HL-60/S4 treated with retinoic acid at 250 ng/mL for 4 days and 3 days (cell line): ENCODE measurements around the gene SLC2A2.

Experiments used
- in situ Hi-C: fragments of 300-500 bp; cut with MboI; formaldehyde crosslinking; loops from 2 replicates; pipeline ENCODE4 v1.7.0; 2022; ENCODE audit warnings: low sequenced_read_pairs

SLC2A2 gene

DNA sequence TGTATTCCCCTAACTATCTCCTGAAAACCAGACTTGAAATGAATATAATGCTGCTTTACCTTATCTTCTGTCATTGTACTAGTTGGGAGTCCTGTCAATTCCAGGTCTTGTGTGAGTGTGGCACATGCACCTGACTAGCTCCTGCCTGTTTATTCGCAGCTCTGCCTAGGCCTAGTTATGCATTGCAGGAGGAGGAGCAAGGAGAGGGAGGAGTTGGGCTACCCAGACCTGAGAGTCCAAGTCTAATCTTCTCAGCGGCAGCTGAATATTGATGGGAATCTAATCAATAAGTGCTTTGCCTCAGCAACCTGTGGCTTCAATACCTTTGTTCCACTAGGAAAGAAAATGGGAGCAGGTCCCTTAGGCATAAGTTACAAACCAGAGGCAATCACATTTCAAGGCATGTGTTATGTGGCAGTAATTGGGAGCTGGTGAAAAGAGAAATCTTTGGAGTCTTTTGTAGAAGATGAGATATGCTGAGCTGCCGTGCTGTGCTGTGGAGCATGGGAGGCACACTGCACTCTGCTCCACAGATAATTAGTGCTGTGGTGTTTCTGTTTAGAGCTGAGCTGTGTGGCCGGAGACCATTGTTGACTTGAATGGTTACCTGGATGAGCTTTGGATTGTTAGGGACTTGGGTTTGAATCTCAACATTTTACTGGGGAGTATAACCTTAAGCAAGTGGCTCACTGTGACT, at the start of gene SLC2A2:
SLC2A2 (minus strand) TSS at position 124 of the 697 bp plus-strand sequence; CDS start at position 74, 50 bp downstream.
- in situ Hi-C loops: no loop called here

DNA sequence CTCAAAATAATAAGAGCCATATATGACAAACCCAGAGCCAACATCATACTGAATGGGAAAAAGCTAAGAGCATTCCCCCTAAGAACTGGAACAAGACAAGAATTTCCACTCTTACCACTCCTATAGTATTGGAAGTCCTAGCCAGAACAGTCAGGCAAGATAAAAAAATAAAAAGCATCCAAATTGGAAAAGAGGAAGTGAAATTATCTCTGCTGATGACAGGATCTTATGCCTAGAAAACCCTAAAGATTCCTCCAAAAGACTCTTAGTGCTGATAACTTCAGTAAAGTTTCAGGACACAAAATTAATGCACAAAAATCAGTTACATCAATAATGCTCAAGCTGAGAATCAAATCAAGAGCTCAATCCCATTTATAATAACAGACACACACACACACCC, 45.9 kb upstream of the SLC2A2 start:
- in situ Hi-C loops: no loop called here

DNA sequence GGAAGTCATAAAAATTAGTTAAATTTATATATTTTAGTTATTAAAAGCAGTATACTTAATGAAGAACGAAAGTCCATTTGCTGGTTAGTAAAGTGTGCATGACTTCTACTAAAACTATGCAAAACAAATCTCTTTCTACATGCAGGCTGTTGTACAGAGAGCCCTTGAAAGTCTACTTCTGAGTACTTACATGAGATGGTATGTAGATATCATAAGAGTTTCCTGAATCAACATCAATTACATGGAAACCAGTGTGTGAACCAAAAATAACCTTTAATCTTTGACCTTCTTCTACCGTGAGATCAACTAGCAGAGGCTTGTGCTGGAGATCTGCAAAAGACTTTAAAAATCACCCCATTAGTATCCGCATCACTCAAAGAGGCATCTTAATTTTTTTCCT, 42.1 kb upstream of the SLC2A2 start:
- in situ Hi-C loops: no loop called here

DNA sequence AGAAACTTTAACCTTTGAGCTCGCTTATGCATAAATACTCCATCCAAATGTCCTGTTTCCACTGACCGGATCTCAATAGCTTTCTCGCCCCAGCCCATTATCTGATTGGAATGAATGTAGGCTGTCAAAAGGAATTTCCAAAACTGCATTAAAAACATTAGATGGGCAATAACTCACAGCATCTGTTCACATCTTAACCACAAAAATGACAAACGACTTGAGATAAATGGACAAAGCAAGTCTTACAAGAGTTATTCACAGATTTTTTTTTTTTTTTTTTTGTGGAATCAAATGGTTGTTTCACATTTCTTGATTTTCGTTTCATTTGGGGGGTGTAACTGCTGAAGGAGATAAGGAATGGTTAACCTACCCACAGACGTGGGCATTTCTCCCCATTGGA, 39.7 kb upstream of the SLC2A2 start:
- in situ Hi-C loops: no loop called here

DNA sequence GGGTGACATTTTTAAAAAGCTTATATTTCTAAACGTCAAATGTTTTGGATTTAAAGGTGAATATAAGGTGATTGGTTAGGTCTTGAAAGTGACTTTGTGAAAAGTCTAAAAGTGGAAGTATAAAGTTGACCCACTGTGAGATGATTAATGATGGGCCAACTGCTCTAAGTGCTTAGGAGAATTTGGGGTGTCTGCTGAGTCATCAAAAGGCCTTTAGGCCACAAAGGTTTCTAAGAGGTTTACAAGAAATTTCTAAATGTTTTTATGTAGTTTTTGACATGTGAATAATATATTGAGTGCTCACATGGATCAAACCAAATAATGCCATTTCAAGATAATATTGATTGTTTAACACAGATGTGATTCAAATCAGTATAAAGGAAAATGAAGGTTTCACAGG, 39.2 kb upstream of the SLC2A2 start:
- in situ Hi-C loops: no loop called here

DNA sequence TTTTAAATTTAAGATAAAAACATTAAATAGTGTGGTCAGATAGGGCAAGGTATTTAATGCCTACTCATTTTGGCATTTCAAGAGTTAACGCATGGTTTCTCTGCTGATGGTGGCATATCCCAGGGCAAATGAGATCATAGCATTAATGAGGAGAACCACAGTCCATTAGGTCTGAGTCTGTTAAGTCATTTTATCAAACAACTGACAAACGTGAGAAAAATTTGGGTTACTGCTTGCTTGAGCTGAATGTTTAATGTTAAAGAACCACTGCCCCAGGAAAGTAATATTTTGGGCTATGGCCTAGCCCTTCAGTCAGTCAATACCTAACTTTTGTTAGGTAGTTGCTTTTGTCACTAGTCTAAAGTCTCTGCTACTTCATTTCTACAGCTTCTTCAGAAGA, 37.9 kb upstream of the SLC2A2 start:
- in situ Hi-C loops: no loop called here

DNA sequence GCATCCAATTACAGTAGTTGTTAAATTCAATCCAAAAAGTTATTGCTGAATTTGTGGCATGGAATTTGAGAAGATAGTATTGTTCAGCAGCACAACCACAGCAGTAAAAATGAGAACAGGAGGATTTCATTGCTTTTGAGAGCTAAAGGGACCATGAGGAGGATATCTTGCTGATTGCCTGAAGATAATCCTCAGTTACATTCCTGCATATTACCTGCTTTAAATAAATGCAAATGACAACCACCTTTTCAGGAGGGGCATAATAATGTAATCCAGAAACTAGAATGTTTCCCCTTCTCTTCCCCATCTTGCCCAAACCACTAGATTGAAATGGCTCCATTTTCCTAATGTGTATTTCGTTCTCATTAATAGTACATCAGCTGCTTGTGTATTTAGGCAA, 35.2 kb upstream of the SLC2A2 start:
- in situ Hi-C loops: no loop called here

DNA sequence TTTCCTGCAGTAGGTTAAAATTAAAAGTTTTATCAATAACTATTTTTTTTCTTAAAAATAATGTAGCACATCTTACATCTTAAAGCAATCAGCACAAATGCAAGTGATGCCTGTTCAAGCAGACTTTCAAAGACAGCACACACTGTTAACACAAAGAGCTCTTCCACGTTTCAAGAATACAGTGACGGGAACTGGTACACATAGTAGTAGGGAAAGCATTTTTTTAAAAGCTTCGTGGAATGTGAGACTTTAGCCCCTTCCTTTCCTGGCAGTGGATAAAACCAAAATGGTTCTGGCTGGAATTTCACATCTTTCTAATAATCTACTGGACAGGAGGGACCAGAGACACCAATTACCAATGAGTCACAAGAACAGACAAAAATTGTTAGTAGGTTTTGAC, 33.5 kb upstream of the SLC2A2 start:
- in situ Hi-C loops: no loop called here

DNA sequence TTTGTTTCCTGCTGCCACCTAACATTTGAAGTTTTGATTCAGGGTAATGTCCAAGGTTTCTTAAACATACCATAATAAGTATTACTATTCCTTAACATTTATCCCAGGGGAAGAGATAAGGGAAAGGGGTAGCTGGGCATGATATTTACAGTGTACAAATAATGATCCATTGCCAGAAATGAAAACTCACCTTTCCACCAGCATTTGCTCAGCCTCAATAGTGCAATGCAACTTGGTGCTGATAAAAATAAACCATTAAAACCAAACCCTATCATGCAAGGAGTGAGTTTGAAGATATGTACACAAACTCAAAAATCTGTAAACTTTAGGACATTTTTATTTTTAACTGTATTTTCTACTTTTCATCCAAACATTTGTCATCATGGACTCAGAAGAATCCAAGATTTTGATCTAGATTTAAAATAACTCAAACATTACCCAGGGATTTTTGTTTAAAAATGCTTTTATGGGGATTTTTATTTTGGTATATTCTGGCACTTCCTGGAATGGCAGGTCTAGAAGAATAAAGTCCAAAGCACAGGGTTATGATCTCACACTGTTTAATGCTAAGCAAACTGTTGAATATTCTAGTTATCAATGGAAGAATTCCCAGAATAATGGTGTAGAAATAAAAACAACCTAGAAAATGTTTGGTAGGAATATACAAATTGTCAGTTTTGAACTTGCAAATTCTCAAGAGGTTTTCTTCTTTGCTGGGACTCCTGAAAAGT, 32.5 kb upstream of the SLC2A2 start:
- in situ Hi-C loops: no loop called here

DNA sequence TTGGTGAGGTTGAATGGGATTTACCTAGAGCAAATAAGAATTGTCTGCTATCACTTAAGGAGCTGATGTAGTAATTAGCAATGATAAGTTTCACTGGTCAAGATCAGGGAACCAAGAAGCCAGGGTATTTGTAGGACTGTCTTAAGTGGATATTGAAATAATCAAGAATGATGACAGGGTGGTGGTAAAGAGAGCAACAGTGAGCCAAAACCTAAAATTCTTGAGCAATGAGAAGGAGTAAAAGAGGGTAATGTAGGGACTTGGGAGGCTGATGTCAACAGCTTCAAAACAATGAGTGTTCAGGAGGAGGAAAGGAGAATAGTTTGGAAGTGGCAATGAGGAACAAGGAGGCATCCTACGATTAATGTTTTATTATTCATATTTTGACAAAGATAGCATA, 31.5 kb upstream of the SLC2A2 start:
- in situ Hi-C loops: no loop called here

DNA sequence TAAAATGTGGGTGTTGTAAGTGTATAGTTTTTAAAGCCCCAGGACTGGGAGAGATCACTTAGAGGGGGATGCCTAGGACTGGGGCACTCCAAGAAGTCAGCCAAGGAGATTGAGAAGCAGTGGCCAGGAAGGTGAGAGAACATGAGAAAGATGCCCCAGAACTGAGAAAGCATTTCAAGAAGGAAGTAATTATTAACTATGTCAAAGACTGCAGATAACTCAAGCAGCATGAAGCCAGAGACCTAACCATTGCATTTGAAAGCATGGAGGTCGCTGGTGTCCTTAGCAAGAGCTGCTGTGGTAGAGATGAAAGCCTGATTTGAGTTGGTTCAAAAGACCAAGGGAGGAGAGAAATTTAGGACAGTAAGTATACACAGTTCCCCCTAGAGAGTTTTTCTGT, 30.6 kb upstream of the SLC2A2 start:
- in situ Hi-C loops: no loop called here

DNA sequence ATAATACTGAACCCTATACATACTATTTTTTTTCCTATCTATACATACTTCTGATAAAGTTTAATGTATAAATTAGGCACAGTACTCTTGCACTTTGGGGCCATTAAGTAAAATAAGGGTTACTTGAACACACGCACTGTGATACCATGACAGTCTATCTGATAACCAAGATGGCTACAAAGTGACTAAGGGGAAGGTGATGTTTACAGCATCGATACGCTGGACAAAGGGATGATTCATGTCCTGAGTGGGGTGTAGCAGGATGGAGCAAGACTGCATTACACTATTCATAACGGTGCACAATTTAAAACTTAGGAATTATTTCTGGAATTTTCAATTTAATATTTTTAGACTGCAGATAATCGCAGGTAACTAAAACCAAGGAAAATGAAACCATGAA, 30.0 kb upstream of the SLC2A2 start:
- in situ Hi-C loops: no loop called here

DNA sequence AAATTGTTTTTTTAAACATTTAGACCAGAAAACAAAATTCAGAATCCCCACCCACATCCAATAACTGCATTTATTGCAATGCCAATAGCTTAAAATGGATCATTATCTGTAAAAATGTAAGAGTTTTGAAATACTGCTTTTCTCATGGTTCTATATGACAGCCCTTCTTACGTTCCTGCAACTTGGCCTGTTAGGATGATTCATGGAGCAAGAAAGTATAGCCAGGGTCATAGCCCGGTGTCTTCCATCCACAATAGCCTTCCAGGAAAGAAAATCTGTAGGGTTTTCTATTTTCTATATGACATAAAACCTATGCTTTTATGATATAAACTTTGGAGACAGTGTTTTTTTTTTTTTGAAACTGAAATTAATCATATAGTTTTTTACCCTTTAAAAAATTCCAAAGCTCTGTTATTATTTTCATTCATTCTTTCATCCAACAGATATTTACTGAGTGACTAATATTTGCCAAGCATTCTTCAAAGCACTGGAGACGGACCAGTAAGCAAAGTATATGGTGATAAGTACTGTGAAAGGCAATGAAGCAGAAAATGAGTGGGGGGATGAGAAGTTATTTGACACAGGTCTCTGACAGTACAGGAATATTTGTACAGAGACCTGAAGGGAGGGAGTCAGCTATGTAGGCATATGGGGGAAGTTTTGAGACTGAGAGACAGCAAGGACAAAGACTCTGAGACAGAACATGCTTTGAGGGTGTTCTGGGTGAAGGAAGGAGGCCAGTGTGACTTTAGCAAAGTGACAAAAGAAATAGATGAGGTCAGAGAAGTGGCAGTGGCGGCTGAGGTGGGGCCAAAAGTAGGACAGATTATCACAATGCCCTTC, 29.0 kb upstream of the SLC2A2 start:
- in situ Hi-C loops: no loop called here

DNA sequence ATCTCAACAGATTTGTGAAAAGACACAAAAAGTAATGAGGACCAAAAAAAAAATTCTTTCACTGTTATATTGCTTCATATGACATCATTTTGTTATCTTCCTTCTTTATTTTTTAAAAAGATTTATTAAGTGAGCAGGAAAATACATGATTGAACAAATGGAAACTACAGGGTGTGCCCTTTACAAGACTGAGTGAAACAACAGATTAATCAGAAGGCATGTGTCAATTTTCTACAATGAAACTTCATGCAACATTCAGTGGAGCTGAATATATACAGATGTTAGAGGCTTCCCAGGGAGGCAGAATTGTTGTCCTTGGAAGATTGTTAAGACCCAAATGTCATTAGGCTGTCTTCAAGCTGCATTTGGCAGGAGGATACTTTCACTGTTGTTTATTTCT, 28.4 kb upstream of the SLC2A2 start:
- in situ Hi-C loops: no loop called here

DNA sequence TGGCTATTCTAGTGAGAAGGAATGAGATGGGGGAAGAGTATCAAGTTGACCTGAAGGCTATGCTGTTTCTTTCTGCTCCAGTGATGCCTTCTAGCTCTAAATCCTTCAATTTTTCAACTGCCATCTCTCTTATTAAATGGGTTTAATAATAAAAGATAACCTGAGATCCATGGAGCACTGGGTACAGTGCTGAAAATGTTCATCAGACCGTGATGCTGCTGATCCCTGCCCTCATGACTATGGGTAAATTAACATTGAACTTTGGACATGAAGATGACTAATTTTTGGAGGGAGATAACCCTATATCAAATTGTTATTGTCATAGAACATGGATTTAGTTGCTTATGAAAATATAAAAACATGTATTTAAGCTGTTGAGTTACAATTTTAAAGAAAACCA, 27.7 kb upstream of the SLC2A2 start:
- in situ Hi-C loops: no loop called here

DNA sequence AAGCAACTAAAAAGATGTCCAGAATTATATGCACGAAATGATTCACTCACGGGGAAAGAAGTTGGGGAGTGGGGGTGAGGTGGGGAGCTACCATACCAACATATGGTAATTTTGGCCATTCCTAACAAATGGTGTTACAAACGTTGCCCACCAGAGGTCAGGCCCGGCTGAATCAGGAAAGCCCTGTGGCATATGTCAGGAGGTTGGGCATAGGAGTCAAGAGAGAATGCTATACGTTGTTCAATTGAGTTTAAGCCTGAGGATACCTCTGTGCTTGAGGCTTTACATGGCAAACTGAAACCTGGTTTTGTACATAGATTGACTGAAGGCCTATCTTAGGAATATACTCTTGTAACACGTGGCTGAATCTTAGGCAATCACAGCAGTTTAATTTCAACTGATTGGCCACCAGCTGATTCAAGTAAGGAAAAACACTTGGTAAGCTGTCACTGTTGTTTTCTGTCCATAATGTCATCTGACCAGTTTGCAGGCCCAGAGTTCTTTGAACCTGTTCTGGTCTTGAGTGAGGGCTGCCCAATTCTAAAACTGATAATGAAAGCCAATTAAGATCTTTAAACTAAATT, 23.4 kb upstream of the SLC2A2 start:
- in situ Hi-C loops: no loop called here

DNA sequence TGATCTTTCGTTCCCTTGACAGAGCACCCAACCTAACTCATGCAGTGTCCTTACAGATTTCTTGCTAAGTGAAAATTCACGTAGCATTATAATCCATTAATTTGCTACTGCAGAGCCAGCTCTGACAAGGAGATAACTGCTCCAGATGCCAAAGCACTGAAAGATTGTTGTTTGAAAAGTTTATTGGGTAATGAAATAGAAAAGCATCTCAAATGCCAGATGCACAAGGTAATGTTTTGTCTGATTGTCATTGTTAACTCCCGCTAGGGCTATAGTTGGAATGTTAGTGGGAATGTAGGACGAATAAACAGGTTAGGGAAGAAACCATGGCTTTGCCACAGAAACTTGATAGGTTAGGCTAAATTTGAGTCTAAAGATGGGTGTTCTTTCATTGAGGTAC, 20.2 kb upstream of the SLC2A2 start:
- in situ Hi-C loops: no loop called here

DNA sequence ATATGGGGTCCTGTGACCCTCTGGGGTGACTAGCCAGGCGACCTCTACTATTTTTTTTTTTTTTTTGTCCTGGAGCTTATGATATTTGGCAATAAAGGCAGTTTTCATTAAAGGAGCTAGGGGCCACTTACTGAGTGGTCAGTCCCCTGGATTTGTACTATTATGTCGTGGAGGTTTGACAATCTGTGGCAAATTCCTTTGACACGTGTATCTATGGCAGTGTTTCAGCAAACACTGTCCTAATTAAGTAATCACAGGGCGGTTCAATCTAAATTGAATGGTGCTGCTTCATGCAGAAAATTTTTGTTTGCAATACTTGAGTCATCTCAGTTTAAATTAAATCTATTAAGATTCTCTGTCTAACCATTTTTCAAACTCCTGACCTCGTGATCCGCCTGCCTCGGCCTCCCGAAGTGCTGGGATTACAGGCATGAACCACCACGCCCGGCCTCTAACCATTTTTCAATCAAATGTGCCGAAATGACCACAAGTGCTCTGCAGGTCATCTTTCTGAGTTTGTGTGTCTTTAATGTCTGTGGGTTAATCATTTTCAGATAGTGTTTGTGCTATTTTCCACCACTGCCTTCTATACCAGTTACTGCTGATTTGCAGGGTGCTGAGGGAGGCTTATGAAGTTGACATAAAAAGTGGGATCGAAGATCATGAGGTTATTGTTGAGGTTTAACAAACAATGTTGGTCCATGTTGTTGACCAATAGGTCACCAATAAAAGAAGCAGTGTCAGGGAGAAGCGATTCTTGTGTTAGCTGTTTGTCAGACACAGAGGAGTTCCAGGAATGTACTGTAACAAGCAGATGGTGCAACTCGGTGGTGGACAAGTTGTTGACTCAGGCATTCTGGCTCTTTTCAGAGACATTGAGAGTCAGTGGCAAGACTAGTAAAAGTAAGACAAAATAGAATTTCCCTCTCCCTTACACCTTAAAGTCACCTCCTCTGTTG, 18.6 kb upstream of the SLC2A2 start:
- in situ Hi-C loops: no loop called here

DNA sequence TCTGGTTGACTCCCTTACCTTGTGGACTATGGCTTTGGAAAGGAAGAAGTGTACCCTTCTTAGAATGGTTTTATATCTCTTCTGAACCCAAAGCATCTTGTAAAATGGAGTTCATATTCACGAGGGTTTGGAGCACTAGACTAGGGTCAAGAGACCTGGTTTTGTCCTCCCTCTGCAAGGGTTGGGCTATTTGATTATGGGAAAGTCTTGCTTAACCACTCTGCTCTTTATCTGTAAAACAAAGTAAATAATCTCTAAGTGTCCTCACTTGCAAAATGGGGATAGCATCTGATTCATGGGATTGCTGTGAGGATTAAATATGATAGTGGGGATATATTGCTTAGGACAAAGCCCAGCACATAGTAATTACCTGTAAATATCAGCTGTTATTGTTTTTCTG, 17.9 kb upstream of the SLC2A2 start:
- in situ Hi-C loops: no loop called here

DNA sequence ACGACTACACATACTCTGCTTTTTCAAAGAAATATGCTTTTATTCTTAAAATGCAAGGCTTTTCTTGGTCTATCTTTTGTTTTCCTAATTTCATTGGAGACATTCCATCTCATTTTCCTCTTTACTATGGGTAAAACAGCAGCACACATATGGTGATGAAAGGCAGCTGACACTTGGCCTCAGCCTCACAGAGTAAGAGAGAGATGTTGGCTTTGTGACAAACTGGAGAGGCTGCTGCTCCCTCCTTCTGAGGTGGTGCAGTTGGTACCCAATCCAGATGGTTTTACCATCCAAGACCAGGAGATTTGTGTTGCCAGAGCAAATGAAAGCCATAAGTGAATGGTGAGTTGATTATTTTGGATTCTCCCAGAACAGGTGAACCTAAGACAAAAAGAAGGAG, 13.2 kb upstream of the SLC2A2 start:
- in situ Hi-C loops: no loop called here
